ENCODE measurements around the gene LIM2. TPM values are rescaled to one million over a fixed set of nuclear protein-coding genes. Genes with fewer than 3 reads are reported as not detected.

Gene LIM2
- total and polyA plus RNA-seq, 9 of the 15 experiments (the other 6 are each of a cell fraction or from before 2014, with no cell fraction given): 0.07 to 0.45 (median 0.18) TPM; not detected in 4

DNA sequence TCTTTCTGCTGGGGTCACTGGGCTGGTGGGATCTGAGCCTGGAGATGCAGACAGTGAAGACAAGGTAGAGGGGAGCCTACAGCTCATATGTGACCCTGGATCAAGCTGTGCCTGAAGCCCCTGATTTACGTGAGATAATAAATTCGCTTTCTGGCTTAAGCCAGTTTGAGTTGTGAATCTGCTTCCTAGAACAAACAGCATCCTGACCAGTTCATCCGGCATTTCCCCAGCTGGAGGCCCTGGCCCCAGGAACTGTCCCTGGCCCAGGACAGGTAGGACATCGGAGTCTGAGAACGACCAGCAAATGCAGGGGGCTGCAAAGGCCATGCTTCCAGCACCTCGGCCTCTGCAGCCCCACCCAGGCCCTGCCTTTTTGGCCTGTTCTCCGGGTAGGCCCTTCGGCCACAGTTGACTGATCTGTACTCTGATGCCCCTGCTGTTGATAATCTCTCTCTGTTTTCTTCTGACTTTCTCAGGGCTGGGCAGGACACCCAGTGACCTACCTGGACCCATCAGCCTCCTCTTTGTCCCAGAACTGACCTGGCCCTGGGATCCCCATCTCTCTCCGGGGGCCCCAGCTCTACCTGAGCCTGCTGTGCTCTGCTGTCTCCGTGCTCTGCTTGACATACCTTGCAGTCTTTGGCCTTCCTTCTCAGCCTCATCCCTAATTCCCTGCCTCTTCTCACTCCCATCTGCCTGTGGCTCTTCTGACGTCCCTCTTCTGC is 36.3 kb downstream of the LIM2 start (continued):
- TF ChIP-seq, protein P1, sequence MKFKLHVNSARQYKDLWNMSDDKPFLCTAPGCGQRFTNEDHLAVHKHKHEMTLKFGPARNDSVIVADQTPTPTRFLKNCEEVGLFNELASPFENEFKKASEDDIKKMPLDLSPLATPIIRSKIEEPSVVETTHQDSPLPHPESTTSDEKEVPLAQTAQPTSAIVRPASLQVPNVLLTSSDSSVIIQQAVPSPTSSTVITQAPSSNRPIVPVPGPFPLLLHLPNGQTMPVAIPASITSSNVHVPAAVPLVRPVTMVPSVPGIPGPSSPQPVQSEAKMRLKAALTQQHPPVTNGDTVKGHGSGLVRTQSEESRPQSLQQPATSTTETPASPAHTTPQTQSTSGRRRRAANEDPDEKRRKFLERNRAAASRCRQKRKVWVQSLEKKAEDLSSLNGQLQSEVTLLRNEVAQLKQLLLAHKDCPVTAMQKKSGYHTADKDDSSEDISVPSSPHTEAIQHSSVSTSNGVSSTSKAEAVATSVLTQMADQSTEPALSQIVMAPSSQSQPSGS (CRISPR knock-in tag; IDR thresholded peaks at IDR 0.05): no peak
- TF ChIP-seq HNRNPL (IDR thresholded peaks at IDR 0.05; ENCODE audit: low read depth, low read length) (no peak), SMAD3 (CRISPR knock-in tag; conservative IDR thresholded peaks at IDR 0.05) (no peak), ZKSCAN3 (CRISPR knock-in tag; IDR thresholded peaks at IDR 0.05) (no peak), BACH1 (tag; IDR thresholded peaks at IDR 0.05) (no peak), KLF13 (tag; IDR thresholded peaks at IDR 0.05; ENCODE audit: borderline replicate concordance, low read depth) (no peak), CBFA2T3 (IDR thresholded peaks at IDR 0.05) (no peak), NELFE (IDR thresholded peaks at IDR 0.05; ENCODE audit: insufficient read depth, insufficient read length) (no peak), GTF2A2 (tag; IDR thresholded peaks at IDR 0.05) (no peak), SMARCA5 (IDR thresholded peaks at IDR 0.05) (0 out of 2 replicates have a peak, but pooled peaks have one; percentile 34), ZFX (CRISPR knock-in tag; IDR thresholded peaks at IDR 0.05) (peak; percentile 9; the same call in 1 of the 2 replicates), RBFOX2 (IDR thresholded peaks at IDR 0.05; ENCODE audit: low read depth, low read length) (0 out of 2 replicates have a peak, but pooled peaks have one; percentile 22), SREBF1 (IDR thresholded peaks at IDR 0.05; ENCODE audit: borderline replicate concordance, low read depth, low read length) (no peak), ZKSCAN8 (CRISPR knock-in tag; IDR thresholded peaks at IDR 0.05) (no peak), ADNP (tag; IDR thresholded peaks at IDR 0.05) (no peak), ESRRA (IDR thresholded peaks at IDR 0.05; ENCODE audit: borderline replicate concordance, low read depth) (no peak), CBFB (CRISPR knock-in tag; IDR thresholded peaks at IDR 0.05) (no peak), ZNF263 (CRISPR knock-in tag; IDR thresholded peaks at IDR 0.05; ENCODE audit: borderline replicate concordance) (peak; percentile 22; the same call in 1 of the 2 replicates), RBM25 (IDR thresholded peaks at IDR 0.05; ENCODE audit: low read depth, low read length, severe bottlenecking) (peak; percentile 33), XRCC3 (IDR thresholded peaks at IDR 0.05) (no peak), ZC3H8 (IDR thresholded peaks at IDR 0.05) (no peak), U2AF2 (optimal IDR thresholded peaks at IDR 0.05; ENCODE audit: low read depth, low read length) (no peak), GTF2F1 (IDR thresholded peaks at IDR 0.05; ENCODE audit: low read depth, low read length) (no peak)
- TF ChIP-seq, protein P2, sequence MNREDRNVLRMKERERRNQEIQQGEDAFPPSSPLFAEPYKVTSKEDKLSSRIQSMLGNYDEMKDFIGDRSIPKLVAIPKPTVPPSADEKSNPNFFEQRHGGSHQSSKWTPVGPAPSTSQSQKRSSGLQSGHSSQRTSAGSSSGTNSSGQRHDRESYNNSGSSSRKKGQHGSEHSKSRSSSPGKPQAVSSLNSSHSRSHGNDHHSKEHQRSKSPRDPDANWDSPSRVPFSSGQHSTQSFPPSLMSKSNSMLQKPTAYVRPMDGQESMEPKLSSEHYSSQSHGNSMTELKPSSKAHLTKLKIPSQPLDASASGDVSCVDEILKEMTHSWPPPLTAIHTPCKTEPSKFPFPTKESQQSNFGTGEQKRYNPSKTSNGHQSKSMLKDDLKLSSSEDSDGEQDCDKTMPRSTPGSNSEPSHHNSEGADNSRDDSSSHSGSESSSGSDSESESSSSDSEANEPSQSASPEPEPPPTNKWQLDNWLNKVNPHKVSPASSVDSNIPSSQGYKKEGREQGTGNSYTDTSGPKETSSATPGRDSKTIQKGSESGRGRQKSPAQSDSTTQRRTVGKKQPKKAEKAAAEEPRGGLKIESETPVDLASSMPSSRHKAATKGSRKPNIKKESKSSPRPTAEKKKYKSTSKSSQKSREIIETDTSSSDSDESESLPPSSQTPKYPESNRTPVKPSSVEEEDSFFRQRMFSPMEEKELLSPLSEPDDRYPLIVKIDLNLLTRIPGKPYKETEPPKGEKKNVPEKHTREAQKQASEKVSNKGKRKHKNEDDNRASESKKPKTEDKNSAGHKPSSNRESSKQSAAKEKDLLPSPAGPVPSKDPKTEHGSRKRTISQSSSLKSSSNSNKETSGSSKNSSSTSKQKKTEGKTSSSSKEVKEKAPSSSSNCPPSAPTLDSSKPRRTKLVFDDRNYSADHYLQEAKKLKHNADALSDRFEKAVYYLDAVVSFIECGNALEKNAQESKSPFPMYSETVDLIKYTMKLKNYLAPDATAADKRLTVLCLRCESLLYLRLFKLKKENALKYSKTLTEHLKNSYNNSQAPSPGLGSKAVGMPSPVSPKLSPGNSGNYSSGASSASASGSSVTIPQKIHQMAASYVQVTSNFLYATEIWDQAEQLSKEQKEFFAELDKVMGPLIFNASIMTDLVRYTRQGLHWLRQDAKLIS (CRISPR knock-in tag; IDR thresholded peaks at IDR 0.05): no peak
- TF ChIP-seq, protein P3, sequence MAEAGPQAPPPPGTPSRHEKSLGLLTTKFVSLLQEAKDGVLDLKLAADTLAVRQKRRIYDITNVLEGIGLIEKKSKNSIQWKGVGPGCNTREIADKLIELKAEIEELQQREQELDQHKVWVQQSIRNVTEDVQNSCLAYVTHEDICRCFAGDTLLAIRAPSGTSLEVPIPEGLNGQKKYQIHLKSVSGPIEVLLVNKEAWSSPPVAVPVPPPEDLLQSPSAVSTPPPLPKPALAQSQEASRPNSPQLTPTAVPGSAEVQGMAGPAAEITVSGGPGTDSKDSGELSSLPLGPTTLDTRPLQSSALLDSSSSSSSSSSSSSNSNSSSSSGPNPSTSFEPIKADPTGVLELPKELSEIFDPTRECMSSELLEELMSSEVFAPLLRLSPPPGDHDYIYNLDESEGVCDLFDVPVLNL (CRISPR knock-in tag; IDR thresholded peaks at IDR 0.05; ENCODE audit: low read depth): no peak
